Epithelial cell of proximal tubule (primary cell): Measurements from ENCODE around the gene SYPL2. TPM values are rescaled to one million over a fixed set of nuclear protein-coding genes. Genes with fewer than 3 reads are reported as not detected.
A peak's percentile ranks its signal among the peaks of the same experiment; 100 is the strongest.

Experiments
- DNase-seq: peaks from one replicate; pipeline ENCODE4 v3.0.0-alpha.2; 2011; ENCODE audit warnings: low read depth
- H3K4me3 ChIP-seq: 2 replicates; pipeline ENCODE4 v1.5.1; 2011; ENCODE audit warnings: low read depth, mild to moderate bottlenecking, low read length
- CTCF ChIP-seq: conservative IDR thresholded peaks from 2 replicates; pipeline ENCODE4 v1.5.1; 2012; ENCODE audit warnings: low read depth, mild to moderate bottlenecking, low read length
- total RNA-seq: library from RNA; depleted of rRNA; stranded (reverse); fragments of >200 nt; gene quantifications from 2 replicates; pipeline ENCODE4 v1.2.3, GENCODE V29; 2015

The SYPL2 gene
- total RNA-seq, 1 donor from 2014 or later, result 0.12 TPM

DNA sequence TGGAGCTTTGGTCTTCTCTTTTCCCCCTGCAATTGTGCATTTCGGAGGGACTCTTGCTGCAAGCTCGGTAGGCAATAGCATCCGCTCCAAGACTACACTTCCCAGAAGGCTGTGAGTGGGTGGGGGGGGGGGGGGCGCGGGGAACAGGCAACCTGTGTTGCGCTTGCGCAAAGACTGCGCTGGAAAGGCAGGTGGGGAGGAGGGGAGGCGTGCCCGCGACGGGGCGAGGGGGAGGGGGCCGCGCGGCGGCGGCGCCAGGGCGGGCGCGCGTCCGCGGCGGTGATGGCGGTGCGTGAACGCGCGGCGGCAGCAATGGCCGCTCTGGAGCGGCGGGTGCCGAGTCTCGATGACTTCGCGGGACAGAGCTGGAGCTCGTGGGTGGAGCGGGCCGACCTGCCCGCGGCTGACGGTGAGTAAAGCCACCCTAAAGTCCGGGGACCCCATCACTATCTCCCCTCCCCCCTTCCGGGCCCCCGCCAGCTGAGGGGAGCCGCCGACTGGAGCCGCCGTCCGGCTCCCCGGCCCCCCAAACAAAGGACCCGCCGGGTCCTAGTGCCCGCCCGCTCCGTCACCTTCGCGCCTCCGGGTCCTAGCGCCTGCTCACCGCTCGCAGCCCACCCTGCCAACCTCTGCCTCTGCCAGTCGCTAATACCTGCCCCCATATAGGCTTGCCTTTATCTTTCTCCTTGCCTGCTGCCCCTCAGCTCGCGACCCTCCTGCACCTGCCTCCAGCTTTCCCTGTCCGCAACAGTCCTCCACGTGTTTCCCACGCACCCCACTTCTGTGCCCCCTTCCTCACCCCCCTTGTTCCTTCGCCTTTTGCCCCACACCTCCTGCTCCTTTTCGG, 17.5 kb downstream of the SYPL2 start, which contains the start of gene ATXN7L2:
Gene ATXN7L2 (plus strand): TSS at position 234 of the 847 bp plus-strand sequence. CDS start 49 bp downstream, at position 283.
- DNase-seq, result no peak
- TF ChIP-seq CTCF, result no peak
- peak within 1 kb of the TSS; percentile 82 for H3K4me3 ChIP-seq

GRCh38 chr1:109484519-109484975, 18.2 kb downstream of the SYPL2 start:
- peak overlapping the region; percentile 82 for H3K4me3 ChIP-seq
- no peak for TF ChIP-seq CTCF
- no peak for DNase-seq

- peak overlapping the region; percentile 82 for H3K4me3 ChIP-seq
- no peak for TF ChIP-seq CTCF
- no peak for DNase-seq
Observed at GRCh38 chr1:109485001-109485400, 18.7 kb downstream of the SYPL2 start.

- H3K4me3 ChIP-seq, result no peak overlapping the region
- TF ChIP-seq CTCF, result no peak
- no peak for DNase-seq
Observed at GRCh38 chr1:109487261-109487660, 20.9 kb downstream of the SYPL2 start.

DNA sequence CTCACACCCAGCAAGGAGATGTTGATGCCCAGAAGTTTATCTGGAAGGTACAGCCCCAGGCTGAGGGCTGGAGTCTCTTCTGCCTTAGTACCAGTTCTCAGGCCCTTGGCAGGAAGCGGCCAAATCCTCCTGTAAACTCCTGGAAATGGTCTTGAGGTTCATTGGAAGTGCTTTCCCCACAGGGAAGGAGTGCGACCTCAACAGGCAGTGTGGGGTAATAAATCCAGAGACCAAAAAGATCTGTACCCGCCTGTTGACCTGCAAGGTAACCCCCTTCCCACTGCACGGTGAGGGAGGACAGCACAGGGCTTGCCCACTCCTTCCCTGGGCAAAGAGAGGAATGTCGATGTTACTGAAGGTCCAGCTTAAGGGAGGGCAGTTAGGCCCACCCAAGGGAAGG, 21.9 kb downstream of the SYPL2 start:
- H3K4me3 ChIP-seq, result no peak overlapping the region
- TF ChIP-seq CTCF, result no peak
- DNase-seq, result no peak

- no peak overlapping the region for H3K4me3 ChIP-seq
- DNase-seq, result no peak
- TF ChIP-seq CTCF, result no peak
Observed at GRCh38 chr1:109488696-109489095, 22.4 kb downstream of the SYPL2 start.
